K562 (cell line): ENCODE measurements around the gene ILKAP. TPM values are rescaled to one million over a fixed set of nuclear protein-coding genes. Genes with fewer than 3 reads are reported as not detected.

Experiments used
- ATAC-seq: fragments of 200-7000 bp; cut with Tn5 transposase; 3 replicates; pipeline ENCODE4 v1.9.1; 2020; ENCODE audit warnings: moderate library complexity
- BruUV-seq: library from RNA; stranded (reverse); fragments of 400-500 nt; replicated peaks from 2 replicates; lab custom pipeline; 2021; lab: Mats Ljungman, UMichigan
- CTCF ChIA-PET: fragments of 300-600 bp; formaldehyde crosslinking; extraction: SDS; loops from one replicate; lab custom pipeline; 2021; ENCODE audit warnings: low intra/inter-chr PET ratio; lab: Yijun Ruan, JAX
- POLR2A ChIA-PET: fragments of 300-600, 350-650 bp; sonication (Branson Sonifier 250); formaldehyde crosslinking; extraction: SDS; loops from one replicate; lab custom pipeline; 2021; ENCODE audit warnings: antibody characterized with exemption, inconsistent platforms; lab: Yijun Ruan, JAX
- DNase-seq, 4 experiments: peaks; one replicate each; pipeline versions ENCODE4 v3.0.0 to v3.0.0-alpha.2; 2011 to 2018; ENCODE audit warnings: low spot score in 3 of 4, mixed read lengths in 3 of 4; ENCODE audit errors: extremely low read depth in 1 of 4
- FAIRE-seq: peaks from 2 replicates; lab custom pipeline; 2011; peaks lifted over from hg19 to GRCh38; lab: Jason Lieb, UNC
- H2AFZ ChIP-seq: 2 replicates; pipeline ENCODE4 v1.6.0; 2011; ENCODE audit warnings: low read depth, low read length, control low read depth, inconsistent platforms
- H3K27ac ChIP-seq: fragments of 200-600 bp; 3 replicates; pipeline ENCODE4 v1.8.0; 2011; ENCODE audit warnings: low read depth, mild to moderate bottlenecking, control low read depth, inconsistent platforms, low read length, moderate library complexity, mixed read lengths; ENCODE audit errors: extremely low read depth
- H3K27me3 ChIP-seq, 2 experiments: fragments of 300-600 bp in 1 of 2; 2 replicates in 1 of 2; 3 replicates in 1 of 2; pipeline versions ENCODE4 v1.6.0 to v1.8.0; 2011; ENCODE audit warnings: inconsistent platforms in 2 of 2, low read length in 2 of 2, mild to moderate bottlenecking in 1 of 2, mixed read lengths in 1 of 2, moderate library complexity in 1 of 2; ENCODE audit not compliant: control insufficient read depth in 2 of 2, insufficient read depth in 2 of 2
- H3K36me3 ChIP-seq: fragments of 300-600 bp; 3 replicates; pipeline ENCODE4 v1.8.0; 2011; ENCODE audit warnings: mild to moderate bottlenecking, low read length, inconsistent platforms; ENCODE audit not compliant: control insufficient read depth, insufficient read depth
- H3K4me1 ChIP-seq, 2 experiments: fragments of 200-600 bp in 1 of 2; replicated peaks in 1 of 2; 2 replicates in 1 of 2; 3 replicates in 1 of 2; pipeline versions ENCODE4 v1.5.1 to v1.8.0; 2011; ENCODE audit warnings: inconsistent platforms in 2 of 2, low read length in 2 of 2, mild to moderate bottlenecking in 1 of 2, mixed read lengths in 1 of 2, moderate library complexity in 1 of 2; ENCODE audit not compliant: control insufficient read depth in 2 of 2, insufficient read depth in 2 of 2
- H3K4me2 ChIP-seq: 2 replicates; pipeline ENCODE4 v1.6.1; 2011; ENCODE audit warnings: low read length, control low read depth, inconsistent platforms, mixed read lengths; ENCODE audit not compliant: insufficient read depth
- H3K4me3 ChIP-seq: fragments of 200-600 bp; sonication (generic), shearing (Covaris generic); 2 replicates; pipeline ENCODE4 v1.5.1; 2016; ENCODE audit warnings: control low read depth, inconsistent platforms
- H3K79me2 ChIP-seq: fragments of 200-600 bp; 3 replicates; pipeline ENCODE4 v1.8.0; 2011; ENCODE audit warnings: low read length, inconsistent platforms; ENCODE audit not compliant: control insufficient read depth, insufficient read depth
- H3K9ac ChIP-seq, 2 experiments: 2 replicates each; pipeline versions ENCODE4 v1.6.0 to v1.6.1; 2011; ENCODE audit warnings: low read depth in 2 of 2, low read length in 2 of 2, control low read depth in 1 of 2, inconsistent platforms in 1 of 2, mild to moderate bottlenecking in 1 of 2, mixed read lengths in 1 of 2; ENCODE audit not compliant: insufficient read depth in 1 of 2
- H3K9me1 ChIP-seq: one replicate; pipeline ENCODE4 v1.6.0; 2011; ENCODE audit warnings: inconsistent platforms, mild to moderate bottlenecking, low read length, moderate library complexity; ENCODE audit not compliant: control insufficient read depth, insufficient read depth
- H3K9me3 ChIP-seq: replicated peaks from 2 replicates; pipeline ENCODE4 v1.5.1; 2011; ENCODE audit warnings: low read depth, low read length, inconsistent platforms; ENCODE audit not compliant: control insufficient read depth, insufficient read depth
- H4K20me1 ChIP-seq: replicated peaks from 2 replicates; pipeline ENCODE4 v1.6.1; 2011; ENCODE audit warnings: low read length, inconsistent platforms, mixed read lengths; ENCODE audit not compliant: control insufficient read depth, insufficient read depth
- CLOCK ChIP-seq: fragments of 250-450 bp; sonication (Bioruptor Pico); IDR thresholded peaks from 2 replicates; pipeline ENCODE4 v1.4.0; 2020; ENCODE audit warnings: mild to moderate bottlenecking, moderate library complexity, borderline replicate concordance
- CTCF ChIP-seq, 3 experiments: IDR thresholded peaks in 2 of 3; conservative IDR thresholded peaks in 1 of 3; 2 replicates each; pipeline ENCODE4 v1.5.1; 2011 to 2012; ENCODE audit warnings: low read length in 3 of 3, mild to moderate bottlenecking in 3 of 3, control low read depth in 2 of 3, improper control_type of control experiment in 1 of 3, inconsistent platforms in 1 of 3, low read depth in 1 of 3, mixed read lengths in 1 of 3, moderate library complexity in 1 of 3; ENCODE audit not compliant: insufficient read depth in 2 of 3
- MAZ ChIP-seq, 2 experiments: fragments of 450-650 bp in 1 of 2; sonication (generic) in 1 of 2; formaldehyde crosslinking; IDR thresholded peaks in 1 of 2; conservative IDR thresholded peaks in 1 of 2; 2 replicates each; pipeline versions ENCODE4 v1.4.0 to v1.5.0; 2020; ENCODE audit warnings: mild to moderate bottlenecking in 1 of 2, missing genetic modification reagents in 1 of 2
- POLR2G ChIP-seq: fragments of 200-400 bp; formaldehyde crosslinking; IDR thresholded peaks from 2 replicates; pipeline ENCODE4 v1.6.1; 2017; ENCODE audit warnings: low read depth, mild to moderate bottlenecking, antibody characterized with exemption, low read length, moderate library complexity
- RAD21 ChIP-seq, 2 experiments: fragments of 250-450 bp in 1 of 2; fragments of 450-650 bp in 1 of 2; sonication (Bioruptor Pico) in 1 of 2; formaldehyde crosslinking in 1 of 2; IDR thresholded peaks in 1 of 2; conservative IDR thresholded peaks in 1 of 2; 2 replicates each; pipeline versions ENCODE4 v1.4.0 to v1.8.0; 2020 to 2022; ENCODE audit warnings: mild to moderate bottlenecking in 2 of 2, moderate library complexity in 1 of 2
- SMC3 ChIP-seq: conservative IDR thresholded peaks from 2 replicates; pipeline ENCODE4 v1.6.1; 2011; ENCODE audit warnings: low read depth, low read length, improper control_type of control experiment; ENCODE audit not compliant: insufficient read depth
- SUPT5H ChIP-seq: fragments of 450-650 bp; IDR thresholded peaks from 2 replicates; pipeline ENCODE4 v1.6.1; 2016
- WGBS: fragments of 100-300 bp; shearing (Covaris generic); methylation state at CpG from one replicate; pipeline ENCODE4 v1.1.6; 2016; ENCODE audit warnings: low coverage, mixed read lengths; ENCODE audit not compliant: insufficient coverage; ENCODE audit errors: missing lambda C conversion rate; 5-methylcytosine and 5-hydroxymethylcytosine counted together
- in situ Hi-C: fragments of 300-500 bp; cut with MboI; formaldehyde crosslinking; loops from 4 replicates; pipeline ENCODE4 v1.15.0; 2018; ENCODE audit warnings: inconsistent platforms, mixed read lengths
- intact Hi-C: fragments of 100-400 bp; cut with micrococcal nuclease; formaldehyde crosslinking; loops from 2 replicates; pipeline ENCODE4 v1.14.2; 2022
- polyA plus RNA-seq, 8 experiments: library from polyadenylated mRNA; depleted of rRNA in 4 of 8; stranded (reverse) in 5 of 8; unstranded in 3 of 8; fragments of >200 nt; fragmentation: Nextera tagmentation in 2 of 8; fragmentation: Illumina TruSeq in 1 of 8; extraction: Ambion mirVana in 2 of 8; extraction: Trizol in 1 of 8; gene quantifications; 2 replicates each; pipeline versions ENCODE4 v1.2.1 to v1.2.3, GENCODE V29; 2011 to 2014; ENCODE audit warnings: inconsistent platforms in 1 of 8, missing spikeins in 1 of 8
- total RNA-seq, 7 experiments: library from RNA; depleted of rRNA in 6 of 7; stranded (reverse); fragments of >200 nt in 6 of 7; fragmentation: Illumina TruSeq in 2 of 7; extraction: Trizol in 2 of 7; gene quantifications; 2 replicates each; pipeline versions ENCODE4 v1.2.1 to v1.2.3, GENCODE V29; 2011 to 2021; ENCODE audit warnings: low replicate concordance in 1 of 7

ILKAP gene
- total and polyA plus RNA-seq, 9 of the 15 experiments (the other 6 are each of a cell fraction or from before 2014, with no cell fraction given), result 3.1 to 43.9 (median 20.7) TPM

- H3K27ac ChIP-seq, result no peak overlapping the region
- H3K9ac ChIP-seq, result peak overlapping the region in 1 of 2 experiments; percentile 91; a peak in 1 of 4 replicates
- DNase-seq (peak; percentile 30 to 54 (median 42)), ATAC-seq (peak; percentile 83), FAIRE-seq (no peak)
- no peaks in the 10 kb centered on the region for H3K79me2 ChIP-seq
- ChIA-PET POLR2A (interaction anchor here (0.5 to 1.6 kb wide), 3 partner anchors 7 to 868 kb away, joined by 3 to 5 read pairs (median 4); no protein-coding TSS in a partner anchor), CTCF (interaction anchor here (0.8 to 3.2 kb wide), 3 partner anchors 82 to 103 kb away, joined by 3 to 21 read pairs (median 3); no protein-coding TSS in a partner anchor)
- BruUV-seq, result no TSS peak
- intact Hi-C loops (loop anchor here (1.0 kb wide), 1 partner anchor 103 kb away; no protein-coding TSS in a partner anchor), in situ Hi-C loops (no loop called here)
- no peaks in the 10 kb centered on the region for H3K9me3 ChIP-seq
- H3K36me3 ChIP-seq, result no peaks in the 10 kb centered on the region
- H2AFZ ChIP-seq, result no peak overlapping the region
- H3K4me1 ChIP-seq, result peaks cover 0 to 52% of the 10 kb centered on the region in 2 experiments; a peak in 2 of 5 replicates
- no peaks in the 10 kb centered on the region for H3K27me3 ChIP-seq
- no peak overlapping the region for H3K4me3 ChIP-seq
- no peak overlapping the region; the same call in 1 of the 2 replicates for H3K4me2 ChIP-seq
- H4K20me1 ChIP-seq, result no peaks in the 10 kb centered on the region
- no peaks in the 10 kb centered on the region for H3K9me1 ChIP-seq
- 61% methylated on average over 4 of the region's 23 CpGs for WGBS
- TF ChIP-seq MAZ (CRISPR knock-in tag; conservative IDR thresholded peaks at IDR 0.05 in 1 of 2, IDR thresholded peaks at IDR 0.05 in 1 of 2) (peak in 1 of 2 experiments; percentile 35; a peak in 1 of 4 replicates), CTCF (IDR thresholded peaks at IDR 0.05 in 2 of 3, conservative IDR thresholded peaks at IDR 0.05 in 1 of 3; ENCODE audit: insufficient read depth in 2 of 3, low read depth in 1 of 3, low read length in 3 of 3) (peak; percentile 59 to 63 (median 61)), POLR2G (0 out of 2 replicates have a peak, but pooled peaks have one; percentile 25), CLOCK (CRISPR knock-in tag) (no peak), RAD21 (CRISPR knock-in tag; conservative IDR thresholded peaks at IDR 0.05 in 1 of 2, IDR thresholded peaks at IDR 0.05 in 1 of 2) (peak; percentile 40 to 65), SUPT5H (no peak), SMC3 (0 out of 2 replicates have a peak, but pooled peaks have one; percentile 26)
Measured at GRCh38 chr2:238160206-238161129, 43.0 kb downstream of the ILKAP start.
